Mammary microvascular endothelial cell (primary cell): ENCODE results near the gene TERT. TPM values are rescaled to one million over a fixed set of nuclear protein-coding genes. Genes with fewer than 3 reads are reported as not detected.

ENCODE experiments used
- total RNA-seq: library from RNA; depleted of rRNA; stranded (reverse); fragments of >200 nt; gene quantifications from 2 replicates; pipeline ENCODE4 v1.2.3, GENCODE V29; 2015

Gene TERT
- total RNA-seq = not detected in 2 replicates

GRCh38 chr5:1294835-1295649, at the start of gene TERT:
TERT (minus strand) TSS chr5:1295068; CDS start chr5:1294989, 79 bp downstream.

GRCh38 chr5:1225081-1225480, 69.8 kb downstream of the TERT start, which contains the start of gene SLC6A18:
SLC6A18 (plus strand) TSS chr5:1225381; CDS start chr5:1225478, 97 bp downstream.

Other genes with a start within 250 kb of the TERT start
- gene SLC12A7, start 183.0 kb downstream of the TERT start, total RNA-seq = 19.8 and 27.1 TPM in 2 replicates
- not detected in 2 replicates for gene SLC6A19, start 93.5 kb downstream of the TERT start, total RNA-seq
- gene SLC6A18, start 69.7 kb downstream of the TERT start, total RNA-seq = not detected in 2 replicates
- 131 and 144 TPM in 2 replicates for gene CLPTM1L, start 50.0 kb upstream of the TERT start, total RNA-seq
- gene SLC6A3, start 150.4 kb upstream of the TERT start, total RNA-seq = not detected in 2 replicates
- gene LPCAT1, start 228.9 kb upstream of the TERT start, total RNA-seq = 43.9 and 55.0 TPM in 2 replicates